ENCODE measurements around the gene IFNB1.

DNA sequence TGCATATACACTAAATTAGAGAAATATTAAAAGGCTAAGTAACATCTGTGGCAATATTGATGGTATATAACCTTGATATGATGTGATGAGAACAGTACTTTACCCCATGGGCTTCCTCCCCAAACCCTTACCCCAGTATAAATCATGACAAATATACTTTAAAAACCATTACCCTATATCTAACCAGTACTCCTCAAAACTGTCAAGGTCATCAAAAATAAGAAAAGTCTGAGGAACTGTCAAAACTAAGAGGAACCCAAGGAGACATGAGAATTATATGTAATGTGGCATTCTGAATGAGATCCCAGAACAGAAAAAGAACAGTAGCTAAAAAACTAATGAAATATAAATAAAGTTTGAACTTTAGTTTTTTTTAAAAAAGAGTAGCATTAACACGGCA lies 7.3 kb upstream of the IFNB1 start:
- TF ChIP-seq, protein P1, sequence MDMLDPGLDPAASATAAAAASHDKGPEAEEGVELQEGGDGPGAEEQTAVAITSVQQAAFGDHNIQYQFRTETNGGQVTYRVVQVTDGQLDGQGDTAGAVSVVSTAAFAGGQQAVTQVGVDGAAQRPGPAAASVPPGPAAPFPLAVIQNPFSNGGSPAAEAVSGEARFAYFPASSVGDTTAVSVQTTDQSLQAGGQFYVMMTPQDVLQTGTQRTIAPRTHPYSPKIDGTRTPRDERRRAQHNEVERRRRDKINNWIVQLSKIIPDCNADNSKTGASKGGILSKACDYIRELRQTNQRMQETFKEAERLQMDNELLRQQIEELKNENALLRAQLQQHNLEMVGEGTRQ (IDR thresholded peaks at IDR 0.05; ENCODE audit: low read depth, low read length), result no peak
- TF ChIP-seq, protein P2, sequence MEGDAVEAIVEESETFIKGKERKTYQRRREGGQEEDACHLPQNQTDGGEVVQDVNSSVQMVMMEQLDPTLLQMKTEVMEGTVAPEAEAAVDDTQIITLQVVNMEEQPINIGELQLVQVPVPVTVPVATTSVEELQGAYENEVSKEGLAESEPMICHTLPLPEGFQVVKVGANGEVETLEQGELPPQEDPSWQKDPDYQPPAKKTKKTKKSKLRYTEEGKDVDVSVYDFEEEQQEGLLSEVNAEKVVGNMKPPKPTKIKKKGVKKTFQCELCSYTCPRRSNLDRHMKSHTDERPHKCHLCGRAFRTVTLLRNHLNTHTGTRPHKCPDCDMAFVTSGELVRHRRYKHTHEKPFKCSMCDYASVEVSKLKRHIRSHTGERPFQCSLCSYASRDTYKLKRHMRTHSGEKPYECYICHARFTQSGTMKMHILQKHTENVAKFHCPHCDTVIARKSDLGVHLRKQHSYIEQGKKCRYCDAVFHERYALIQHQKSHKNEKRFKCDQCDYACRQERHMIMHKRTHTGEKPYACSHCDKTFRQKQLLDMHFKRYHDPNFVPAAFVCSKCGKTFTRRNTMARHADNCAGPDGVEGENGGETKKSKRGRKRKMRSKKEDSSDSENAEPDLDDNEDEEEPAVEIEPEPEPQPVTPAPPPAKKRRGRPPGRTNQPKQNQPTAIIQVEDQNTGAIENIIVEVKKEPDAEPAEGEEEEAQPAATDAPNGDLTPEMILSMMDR (conservative IDR thresholded peaks at IDR 0.05; ENCODE audit: low read depth, low read length), result no peak
- TF ChIP-seq BHLHE40 (IDR thresholded peaks at IDR 0.05; ENCODE audit: low read depth, low read length) (no peak), MXI1 (IDR thresholded peaks at IDR 0.05; ENCODE audit: borderline replicate concordance, low read depth, low read length) (no peak), CEBPB (IDR thresholded peaks at IDR 0.05; ENCODE audit: low read depth, low read length) (no peak), SMC3 (IDR thresholded peaks at IDR 0.05; ENCODE audit: low read depth, low read length) (no peak)

All from IMR-90 (cell line).